NCI-H524 (cell line): ENCODE results near the gene FUZ.

Source experiments
- DNase-seq, 2 experiments: peaks; one replicate each; lab custom pipeline; 2025; lab: John Stamatoyannopoulos, UW

Gene FUZ

DNA sequence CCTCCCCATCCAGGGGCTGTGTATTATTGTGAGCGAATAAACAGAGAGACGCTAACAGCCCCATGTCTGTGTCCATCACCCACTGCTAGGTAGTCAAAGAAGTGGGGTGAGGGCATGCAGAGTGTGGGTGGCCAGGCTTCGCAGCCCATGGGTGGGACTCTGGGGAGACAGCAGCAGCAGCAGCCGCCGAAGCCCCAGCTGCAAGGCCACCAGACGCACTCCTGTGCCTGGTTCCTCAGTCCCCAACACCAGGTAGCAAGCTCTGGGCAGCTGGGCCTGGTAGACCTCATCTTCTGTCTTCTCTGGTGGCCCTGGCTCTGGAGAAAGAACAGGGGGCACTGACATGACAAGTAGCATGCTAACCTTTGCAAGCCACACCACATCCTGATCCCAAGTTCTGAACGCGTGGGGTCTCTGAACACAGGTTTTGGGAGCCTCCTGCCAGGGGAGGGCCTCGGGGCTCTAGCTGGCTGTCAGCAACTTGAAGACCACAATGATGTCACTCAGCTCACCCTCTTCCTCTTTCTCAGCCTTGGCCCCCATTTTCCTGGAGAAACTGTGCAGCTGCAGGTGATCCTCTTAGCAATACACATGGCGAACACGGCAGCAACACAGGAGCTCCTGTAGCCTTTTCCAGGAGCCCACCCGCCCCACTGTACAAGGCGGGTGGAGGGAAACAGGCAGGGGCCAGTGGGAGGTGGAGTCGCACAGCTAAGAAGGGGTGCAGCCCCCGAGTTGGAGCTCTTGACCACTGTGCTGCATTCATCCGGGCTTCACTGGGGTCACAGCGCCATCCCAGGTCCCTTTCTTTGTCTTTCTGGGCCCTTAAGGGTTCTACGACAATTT, 5.8 kb downstream of the FUZ start:
- DNase-seq = no peak

DNA sequence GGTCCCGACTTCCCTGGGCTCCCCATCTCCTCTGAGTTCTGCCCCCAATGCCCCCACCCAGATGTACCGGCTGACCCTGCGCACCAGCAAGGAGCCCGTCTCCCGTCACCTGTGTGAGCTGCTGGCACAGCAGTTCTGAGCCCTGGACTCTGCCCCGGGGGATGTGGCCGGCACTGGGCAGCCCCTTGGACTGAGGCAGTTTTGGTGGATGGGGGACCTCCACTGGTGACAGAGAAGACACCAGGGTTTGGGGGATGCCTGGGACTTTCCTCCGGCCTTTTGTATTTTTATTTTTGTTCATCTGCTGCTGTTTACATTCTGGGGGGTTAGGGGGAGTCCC, 6.5 kb downstream of the FUZ start:
- DNase-seq = no peak

DNA sequence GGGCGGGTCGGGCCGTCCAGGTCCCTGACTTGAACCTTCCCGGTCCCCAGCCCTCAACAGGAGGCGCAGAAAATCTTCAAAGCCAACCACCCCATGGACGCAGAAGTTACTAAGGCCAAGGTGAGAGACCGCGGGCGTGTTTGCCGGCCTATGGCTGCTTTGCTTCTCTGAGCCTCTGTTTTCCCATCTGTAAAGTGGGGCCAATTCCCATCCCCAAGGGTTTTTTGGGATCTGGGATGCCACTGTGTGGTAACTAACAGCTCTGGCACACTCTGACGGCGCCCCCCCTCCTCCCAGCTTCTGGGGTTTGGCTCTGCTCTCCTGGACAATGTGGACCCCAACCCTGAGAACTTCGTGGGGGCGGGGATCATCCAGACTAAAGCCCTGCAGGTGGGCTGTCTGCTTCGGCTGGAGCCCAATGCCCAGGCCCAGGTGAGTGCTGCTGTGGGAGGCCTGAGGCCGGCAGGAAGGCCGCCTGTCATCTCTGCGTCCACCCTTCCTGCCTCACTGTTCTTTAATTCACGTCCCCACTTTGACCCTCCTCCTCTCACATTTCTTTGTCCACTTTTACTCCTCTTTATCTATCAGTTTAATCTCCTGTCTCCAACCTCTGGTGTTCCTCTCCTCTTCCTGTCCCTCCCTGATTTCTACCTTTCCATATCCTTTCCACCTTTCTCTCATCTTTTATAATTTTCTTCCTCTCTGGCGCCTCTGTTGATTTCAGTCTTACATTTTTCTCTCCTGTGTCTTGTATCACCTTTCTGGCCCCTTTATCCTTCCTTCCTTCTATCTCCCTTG, 7.1 kb downstream of the FUZ start:
- no peak for DNase-seq

DNA sequence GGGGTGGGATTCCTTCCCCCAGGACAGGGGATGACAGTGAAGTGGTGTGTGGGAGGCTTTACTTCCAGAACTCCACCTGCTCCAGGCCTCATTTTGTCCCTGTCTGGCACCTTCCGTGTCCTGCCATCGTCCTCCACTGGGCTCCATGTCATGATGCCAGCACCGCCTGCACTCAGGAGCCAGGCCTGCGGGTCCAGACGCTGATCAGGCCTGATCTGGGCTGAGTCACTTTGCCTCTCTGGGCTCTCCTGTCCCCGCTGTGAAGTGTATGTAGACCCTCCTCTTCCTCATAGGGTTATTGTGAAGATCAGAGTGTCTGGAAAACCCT, 9.6 kb downstream of the FUZ start:
- DNase-seq = no peak

DNA sequence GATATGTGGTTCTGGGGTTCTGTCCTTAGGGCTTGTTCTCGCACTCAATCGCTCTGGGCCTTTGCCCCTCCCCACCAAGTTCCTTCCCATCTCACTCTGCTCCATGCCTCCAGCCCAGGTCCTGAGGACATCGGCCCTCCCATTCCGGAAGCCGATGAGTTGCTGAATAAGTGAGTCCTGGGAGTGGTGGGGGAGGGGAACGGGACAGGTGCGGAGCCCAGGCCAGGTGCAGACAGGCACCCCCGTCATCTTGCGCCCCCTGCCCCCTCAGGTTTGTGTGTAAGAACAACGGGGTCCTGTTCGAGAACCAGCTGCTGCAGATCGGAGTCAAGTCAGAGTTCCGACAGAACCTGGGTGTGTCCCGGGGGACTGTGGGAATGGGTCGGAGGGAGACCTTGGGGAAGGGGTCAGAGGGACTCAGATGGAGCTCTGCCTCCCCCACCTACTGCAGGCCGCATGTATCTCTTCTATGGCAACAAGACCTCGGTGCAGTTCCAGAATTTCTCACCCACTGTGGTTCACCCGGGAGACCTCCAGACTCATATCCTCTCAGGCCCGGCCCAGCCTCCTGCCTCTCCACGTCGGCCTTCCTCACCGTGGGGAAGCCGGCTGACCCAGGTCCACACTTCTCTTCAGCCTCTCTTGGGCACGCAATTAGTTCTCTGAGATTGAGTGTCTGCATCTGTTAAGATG, 10.1 kb downstream of the FUZ start:
- no peak for DNase-seq

DNA sequence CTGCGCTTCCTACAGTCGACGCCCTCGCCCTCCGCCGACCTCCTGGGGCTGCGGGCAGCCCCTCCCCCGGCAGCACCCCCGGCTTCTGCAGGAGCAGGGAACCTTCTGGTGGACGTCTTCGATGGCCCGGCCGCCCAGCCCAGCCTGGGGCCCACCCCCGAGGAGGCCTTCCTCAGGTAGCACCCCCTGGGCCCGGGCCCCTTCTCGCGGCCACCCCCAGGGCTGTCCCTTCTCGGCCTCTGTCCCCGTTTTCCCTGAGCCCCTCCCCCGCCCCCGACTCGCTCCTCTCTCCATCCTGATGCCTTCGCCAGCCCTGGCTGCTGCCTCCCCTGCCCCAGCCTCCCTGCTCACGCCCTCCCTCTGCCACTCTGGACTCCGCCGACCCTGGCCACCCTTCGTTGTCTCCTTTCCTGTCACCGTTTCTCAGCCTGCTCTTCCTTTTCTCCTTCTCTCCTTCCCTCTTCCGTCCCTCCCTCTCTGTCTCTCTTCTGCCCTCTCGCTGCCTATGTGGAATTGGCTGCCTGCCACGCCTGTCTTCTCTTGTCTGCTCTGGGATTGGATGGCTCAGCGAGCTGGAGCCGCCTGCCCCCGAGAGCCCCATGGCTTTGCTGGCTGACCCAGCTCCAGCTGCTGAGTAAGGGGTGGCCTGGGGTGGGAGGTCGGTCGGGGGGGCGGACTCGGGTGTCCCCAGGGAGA, 11.0 kb downstream of the FUZ start:
- peak in 1 of 2 experiments; percentile 27 for DNase-seq

DNA sequence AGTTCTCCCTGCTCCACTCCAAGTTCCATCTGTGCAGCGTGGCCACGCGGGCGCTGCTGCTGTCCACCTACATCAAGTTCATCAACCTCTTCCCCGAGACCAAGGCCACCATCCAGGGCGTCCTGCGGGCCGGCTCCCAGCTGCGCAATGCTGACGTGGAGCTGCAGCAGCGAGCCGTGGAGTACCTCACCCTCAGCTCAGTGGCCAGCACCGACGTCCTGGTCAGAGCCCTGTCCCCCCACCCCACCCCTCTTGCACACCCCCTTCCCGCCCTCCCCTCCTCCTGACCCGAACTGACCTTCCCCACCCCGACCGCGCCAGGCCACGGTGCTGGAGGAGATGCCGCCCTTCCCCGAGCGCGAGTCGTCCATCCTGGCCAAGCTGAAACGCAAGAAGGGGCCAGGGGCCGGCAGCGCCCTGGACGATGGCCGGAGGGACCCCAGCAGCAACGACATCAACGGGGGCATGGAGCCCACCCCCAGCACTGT, 11.6 kb downstream of the FUZ start:
- no peak for DNase-seq

DNA sequence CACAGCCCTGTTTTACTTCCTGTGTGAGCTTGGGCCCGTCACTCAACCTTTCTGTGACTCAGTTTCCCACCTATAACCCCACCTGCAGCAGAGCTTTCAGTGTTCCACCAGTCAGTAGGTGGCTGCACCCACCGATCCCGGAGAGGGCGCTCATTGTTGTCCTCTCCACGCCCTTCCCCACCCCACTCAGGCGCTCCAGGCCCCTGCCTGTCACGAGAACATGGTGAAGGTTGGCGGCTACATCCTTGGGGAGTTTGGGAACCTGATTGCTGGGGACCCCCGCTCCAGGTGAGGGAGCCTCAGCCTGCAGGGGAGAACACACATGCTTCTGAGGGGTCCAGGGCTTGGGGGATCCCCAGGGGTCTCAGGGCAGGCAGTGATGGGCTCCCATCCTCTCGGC, 12.3 kb downstream of the FUZ start:
- DNase-seq = no peak

DNA sequence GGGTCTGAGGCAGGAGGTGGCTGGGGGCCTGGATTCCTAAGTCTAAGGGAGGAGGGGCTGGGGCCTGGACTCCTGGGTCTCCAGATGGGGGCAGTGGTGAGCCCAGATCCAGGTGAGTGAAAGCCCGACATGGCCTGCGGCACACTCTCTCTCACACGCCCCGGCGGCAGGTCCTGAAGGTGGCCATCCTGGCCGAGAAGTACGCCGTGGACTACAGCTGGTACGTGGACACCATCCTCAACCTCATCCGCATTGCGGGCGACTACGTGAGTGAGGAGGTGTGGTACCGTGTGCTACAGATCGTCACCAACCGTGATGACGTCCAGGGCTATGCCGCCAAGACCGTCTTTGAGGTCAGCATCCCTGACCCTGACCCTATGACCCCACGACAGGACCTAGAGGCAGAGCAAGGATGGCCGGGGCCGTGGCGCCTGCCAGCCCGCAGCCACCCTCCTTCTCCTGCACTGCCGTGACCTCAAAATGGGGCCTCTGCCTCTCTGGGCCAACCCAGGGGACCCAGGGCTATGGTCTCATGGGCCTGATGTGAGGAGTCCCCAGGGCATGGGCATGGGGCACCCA, 13.2 kb downstream of the FUZ start:
- no peak for DNase-seq

DNA sequence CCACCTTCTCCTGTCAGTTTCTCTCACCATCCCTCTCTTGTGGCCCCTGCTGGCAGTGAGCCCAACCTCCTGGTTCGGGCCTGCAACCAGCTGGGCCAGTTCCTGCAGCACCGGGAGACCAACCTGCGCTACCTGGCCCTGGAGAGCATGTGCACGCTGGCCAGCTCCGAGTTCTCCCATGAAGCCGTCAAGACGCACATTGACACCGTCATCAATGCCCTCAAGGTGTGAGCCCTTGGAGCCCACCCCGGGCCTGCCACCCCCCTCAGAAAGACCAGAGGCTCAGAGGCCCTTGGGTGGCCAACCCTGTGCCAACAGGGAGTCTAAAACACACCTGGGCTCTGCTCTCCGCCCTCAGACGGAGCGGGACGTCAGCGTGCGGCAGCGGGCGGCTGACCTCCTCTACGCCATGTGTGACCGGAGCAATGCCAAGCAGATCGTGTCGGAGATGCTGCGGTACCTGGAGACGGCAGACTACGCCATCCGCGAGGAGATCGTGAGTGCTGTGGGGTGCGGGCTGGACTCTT, 13.8 kb downstream of the FUZ start:
- no peak for DNase-seq

DNA sequence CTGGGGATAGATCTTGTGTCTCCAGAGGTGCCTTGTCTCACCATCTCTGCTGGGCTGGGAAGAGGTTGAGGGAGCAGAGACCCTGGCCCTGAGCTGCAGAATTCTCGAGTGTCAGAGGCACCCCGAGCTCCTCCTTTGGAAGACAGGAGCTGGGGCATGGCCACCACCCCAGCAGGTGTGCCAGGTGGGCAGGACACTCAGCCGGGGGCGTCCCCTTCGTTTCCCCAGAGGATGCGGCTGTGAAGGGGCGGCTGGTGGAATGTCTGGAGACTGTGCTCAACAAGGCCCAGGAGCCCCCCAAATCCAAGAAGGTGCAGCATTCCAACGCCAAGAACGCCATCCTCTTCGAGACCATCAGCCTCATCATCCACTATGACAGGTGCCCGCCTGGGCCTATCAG, 14.5 kb downstream of the FUZ start:
- no peak for DNase-seq

DNA sequence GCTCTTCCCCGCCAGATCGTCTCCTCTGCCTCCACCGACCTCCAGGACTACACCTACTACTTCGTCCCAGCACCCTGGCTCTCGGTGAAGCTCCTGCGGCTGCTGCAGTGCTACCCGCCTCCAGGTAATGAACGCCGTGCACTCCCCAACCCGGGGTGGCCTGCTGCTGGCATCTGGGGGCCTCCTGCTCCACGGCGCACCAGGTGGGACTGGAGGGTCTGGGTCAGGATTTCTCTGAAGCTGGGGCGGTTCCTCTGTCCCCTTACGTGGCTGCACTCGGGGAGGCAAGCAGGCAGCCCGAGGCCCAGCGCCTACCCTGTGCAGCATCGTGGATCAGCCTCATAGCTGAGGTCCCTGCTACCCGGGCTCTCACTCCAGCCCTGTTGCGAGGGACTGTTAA, 17.5 kb downstream of the FUZ start:
- no peak for DNase-seq

DNA sequence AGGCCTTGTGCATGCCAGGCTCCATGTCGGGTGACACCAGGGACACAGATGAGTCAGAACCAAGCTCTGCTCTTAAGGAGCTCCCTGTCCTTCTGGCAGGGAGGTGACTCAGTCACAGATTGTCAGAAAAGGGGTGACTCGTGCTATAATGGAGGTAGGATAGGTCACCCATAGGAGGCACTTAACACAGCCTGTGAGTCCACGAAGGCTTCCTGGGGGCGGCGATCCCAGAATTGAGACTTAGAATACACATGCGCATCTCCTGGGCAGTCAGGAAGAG, 19.6 kb downstream of the FUZ start:
- DNase-seq = no peak

DNA sequence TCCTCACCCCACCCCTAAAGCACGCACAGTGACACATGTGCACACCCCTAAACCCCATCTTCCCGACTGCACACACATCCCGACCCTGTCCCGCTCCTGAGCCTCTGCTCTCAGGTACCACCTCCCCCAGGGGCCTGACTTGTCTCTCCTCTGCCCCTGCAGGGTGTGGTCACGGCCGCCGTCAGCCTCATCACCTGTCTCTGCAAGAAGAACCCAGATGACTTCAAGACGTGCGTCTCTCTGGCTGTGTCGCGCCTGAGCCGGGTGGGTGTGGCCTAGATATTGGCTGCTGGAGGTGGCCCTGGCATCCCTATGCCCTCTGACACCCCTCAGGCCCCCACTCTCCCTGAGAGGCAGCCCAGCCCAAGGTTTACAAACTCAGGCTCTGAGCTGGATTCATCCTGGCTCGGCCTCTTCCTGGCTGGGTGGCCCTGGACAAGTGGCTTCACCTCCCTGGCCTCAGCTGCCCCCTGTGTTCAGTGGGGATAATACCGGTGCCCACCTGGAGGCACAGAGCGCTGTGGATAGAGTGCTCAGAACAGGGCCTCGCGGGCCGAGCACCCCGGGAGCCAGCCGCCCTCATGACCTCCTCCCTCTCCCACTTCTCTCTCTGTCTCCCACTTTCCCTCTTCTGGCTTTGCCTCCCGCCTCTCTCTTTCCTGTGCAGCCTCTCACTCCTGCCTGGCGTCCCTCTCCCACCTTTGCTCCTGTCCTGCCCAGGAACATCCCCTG, 20.1 kb downstream of the FUZ start:
- DNase-seq = no peak

DNA sequence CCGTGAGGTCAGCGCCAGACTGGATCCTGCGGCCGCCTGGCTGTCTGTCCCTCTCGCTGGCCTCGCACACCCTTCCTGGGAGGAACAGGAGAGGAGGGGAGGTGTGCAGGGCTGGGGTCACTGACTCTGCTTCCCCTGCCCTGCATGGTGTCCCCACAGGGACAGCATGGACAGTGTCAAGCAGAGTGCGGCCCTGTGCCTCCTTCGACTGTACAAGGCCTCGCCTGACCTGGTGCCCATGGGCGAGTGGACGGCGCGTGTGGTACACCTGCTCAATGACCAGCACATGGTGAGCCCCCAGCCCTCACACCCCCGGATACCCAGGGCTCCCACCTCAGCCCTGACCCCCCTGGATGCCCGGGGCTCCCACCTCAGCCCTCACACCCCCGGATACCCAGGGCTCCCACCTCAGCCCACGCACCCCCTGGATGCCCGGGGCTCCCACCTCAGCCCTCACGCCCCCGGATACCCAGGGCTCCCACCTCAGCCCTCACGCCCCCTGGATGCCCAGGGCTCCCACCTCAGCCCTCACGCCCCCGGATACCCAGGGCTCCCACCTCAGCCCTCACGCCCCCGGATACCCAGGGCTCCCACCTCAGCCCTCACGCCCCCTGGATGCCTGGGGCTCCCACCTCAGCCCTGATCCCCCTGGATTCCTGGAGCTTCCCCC, 21.2 kb downstream of the FUZ start:
- no peak for DNase-seq

DNA sequence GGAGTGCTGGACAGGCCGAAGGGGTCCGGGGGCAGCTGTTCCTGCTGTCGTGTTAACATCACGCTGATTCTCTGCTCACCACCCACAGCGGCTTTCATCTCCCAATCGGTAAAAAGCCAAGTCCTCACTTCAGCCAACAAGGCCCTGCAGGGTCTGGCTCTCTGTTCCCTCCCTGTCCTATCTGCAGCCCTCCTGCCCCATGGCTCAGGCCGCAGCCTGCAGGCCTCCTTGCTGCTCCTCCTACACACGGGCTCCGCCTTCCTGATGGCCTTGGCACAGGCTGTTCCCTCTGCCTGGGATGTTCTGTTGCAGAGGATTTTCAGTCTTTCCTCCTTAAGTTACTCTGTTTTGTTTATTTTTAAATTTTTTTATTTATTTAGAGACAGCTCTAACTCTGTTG, 22.2 kb downstream of the FUZ start:
- DNase-seq = no peak

DNA sequence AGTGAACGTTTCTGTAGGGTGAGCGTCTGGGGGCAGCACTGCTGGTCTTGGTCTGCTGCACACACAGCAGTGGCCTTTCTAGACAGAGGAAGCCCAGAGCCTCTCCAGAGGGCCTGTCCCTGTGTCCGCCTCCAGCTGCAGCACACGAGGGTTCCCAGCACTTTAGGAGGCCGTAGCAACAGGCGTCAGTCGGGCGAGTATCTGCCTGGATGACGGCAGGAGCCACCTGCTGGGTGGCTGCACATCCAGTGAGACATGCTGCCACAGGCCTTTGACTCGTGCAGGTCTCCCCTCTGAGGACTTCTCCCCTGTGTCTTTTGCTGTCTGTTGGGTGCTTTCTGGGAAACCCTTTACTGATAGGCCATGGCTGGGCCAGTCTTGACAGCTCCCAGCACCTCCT, 24.2 kb downstream of the FUZ start:
- no peak for DNase-seq

DNA sequence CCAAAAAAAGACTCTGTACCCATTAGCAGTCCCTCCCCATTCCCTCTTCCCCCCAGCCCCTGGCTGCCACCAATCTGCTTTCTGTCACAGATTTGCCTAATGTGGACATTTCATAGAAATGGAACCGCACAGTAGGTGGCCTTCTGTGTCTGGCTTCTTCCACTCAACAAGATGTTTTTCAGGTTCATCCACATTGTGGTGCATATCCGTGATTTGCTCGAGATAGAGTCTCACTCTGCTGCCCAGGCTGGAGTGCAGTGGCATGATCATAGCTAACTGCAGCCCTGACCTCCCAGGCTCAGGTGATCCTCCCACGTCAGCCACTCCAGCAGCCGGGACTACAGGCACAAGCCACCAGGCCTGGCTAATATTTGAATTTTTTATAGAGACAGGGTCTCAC, 25.3 kb downstream of the FUZ start:
- no peak for DNase-seq

DNA sequence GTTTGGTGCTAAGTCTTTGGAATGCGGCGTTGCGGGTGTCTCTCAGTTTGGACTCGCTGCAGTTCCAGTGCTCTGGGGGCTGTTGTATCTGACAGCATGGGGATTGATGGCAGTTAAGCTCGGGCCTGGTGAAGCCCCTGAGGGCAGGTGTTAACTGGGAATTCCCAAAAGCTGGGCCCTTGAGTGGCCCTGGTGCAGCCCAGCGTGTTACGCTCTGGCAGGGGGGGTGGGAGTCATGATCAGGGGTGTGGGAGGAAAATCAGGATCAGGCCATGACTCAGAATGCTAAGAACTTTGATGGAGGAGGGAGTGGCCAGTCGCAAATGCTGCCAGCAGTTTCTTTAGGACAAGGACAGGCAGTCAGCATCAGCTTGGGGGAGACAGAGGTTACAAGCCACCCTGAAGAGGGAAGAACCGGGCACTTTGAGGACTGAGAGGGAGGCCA, 26.7 kb downstream of the FUZ start:
- DNase-seq = no peak

DNA sequence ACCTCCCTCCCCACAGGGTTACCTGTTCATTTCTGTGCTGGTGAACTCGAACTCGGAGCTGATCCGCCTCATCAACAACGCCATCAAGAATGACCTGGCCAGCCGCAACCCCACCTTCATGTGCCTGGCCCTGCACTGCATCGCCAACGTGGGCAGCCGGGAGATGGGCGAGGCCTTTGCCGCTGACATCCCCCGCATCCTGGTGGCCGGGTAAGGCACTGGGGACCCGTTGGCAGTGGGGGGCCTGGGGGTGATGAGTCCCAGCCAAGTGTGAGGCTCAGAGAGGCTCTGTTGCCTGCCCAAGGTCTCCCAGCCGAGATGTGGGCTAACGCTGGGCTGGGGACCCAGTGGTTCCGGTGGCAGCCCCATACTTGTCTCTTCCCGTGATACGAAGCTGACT, 30.6 kb downstream of the FUZ start:
- DNase-seq = no peak

DNA sequence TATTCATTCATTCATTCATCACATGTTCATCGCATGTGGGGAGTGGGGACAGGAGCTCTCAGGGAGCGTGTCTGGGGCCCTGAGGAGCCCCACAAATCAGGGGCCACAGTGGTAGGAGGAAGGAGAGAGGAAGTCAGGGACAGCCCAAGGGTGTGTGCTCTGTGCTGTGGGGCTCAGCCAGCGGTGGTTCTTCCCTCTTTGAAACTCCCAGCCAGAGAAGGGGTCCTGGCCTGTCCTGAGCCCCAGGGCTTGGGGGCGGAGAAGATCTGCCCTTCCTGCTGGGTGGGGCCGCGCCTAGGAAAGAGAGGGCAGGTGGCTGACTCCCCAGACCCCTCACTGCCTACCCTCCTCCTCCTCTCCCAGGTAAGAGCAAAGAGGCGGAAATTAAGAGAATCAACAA, 31.7 kb downstream of the FUZ start:
- DNase-seq = no peak
